Panc1 (cell line): ENCODE results near the gene MRPL20. TPM values are rescaled to one million over a fixed set of nuclear protein-coding genes. Genes with fewer than 3 reads are reported as not detected.
"Not testable (repeated sequence)": the region's sequence is repeated elsewhere in the genome, so short reads cannot be mapped to it uniquely, and the experiment has no call there.

ENCODE experiments used
- ATAC-seq: fragments of 200-7000 bp; cut with Tn5 transposase; 2 replicates; pipeline ENCODE4 v1.9.1; 2020; ENCODE audit warnings: mild to moderate bottlenecking, moderate library complexity
- BruUV-seq: library from RNA; stranded (reverse); fragments of 400-500 nt; replicated peaks from 2 replicates; lab custom pipeline; 2021; lab: Mats Ljungman, UMichigan
- CTCF ChIA-PET: fragments of 300-600 bp; sonication (Branson Sonifier 250); formaldehyde crosslinking; loops from one replicate; lab custom pipeline; 2022; ENCODE audit warnings: antibody characterized with exemption; lab: Charles Lee
- POLR2A ChIA-PET: fragments of 300-600 bp; sonication (Branson Sonifier 250); formaldehyde crosslinking; loops from one replicate; lab custom pipeline; 2022; ENCODE audit warnings: antibody characterized with exemption; lab: Charles Lee
- DNase-seq: peaks from one replicate; pipeline ENCODE4 v3.0.0-alpha.2; 2010; ENCODE audit warnings: low read depth, low spot score
- H3K27ac ChIP-seq: 2 replicates; pipeline ENCODE4 v1.5.1; 2011; ENCODE audit warnings: mild to moderate bottlenecking, low read length, inconsistent platforms
- H3K27me3 ChIP-seq: fragments of 200-500 bp; sonication (Bioruptor generic); 2 replicates; pipeline ENCODE4 v1.6.0; 2014; ENCODE audit warnings: low read length, inconsistent platforms; ENCODE audit not compliant: control insufficient read depth, insufficient read depth
- H3K36me3 ChIP-seq: fragments of 200-500 bp; sonication (Bioruptor generic); 2 replicates; pipeline ENCODE4 v1.5.1; 2014; ENCODE audit warnings: inconsistent platforms, mild to moderate bottlenecking, low read length, moderate library complexity; ENCODE audit not compliant: control insufficient read depth, insufficient read depth
- H3K4me1 ChIP-seq: 2 replicates; pipeline ENCODE4 v1.5.1; 2011; ENCODE audit warnings: inconsistent platforms, mild to moderate bottlenecking, low read length, moderate library complexity; ENCODE audit not compliant: control insufficient read depth, insufficient read depth
- H3K4me3 ChIP-seq, 2 experiments: 2 replicates each; pipeline ENCODE4 v1.5.1; 2011 to 2012; ENCODE audit warnings: low read depth in 2 of 2, low read length in 2 of 2, mild to moderate bottlenecking in 2 of 2, inconsistent platforms in 1 of 2, moderate library complexity in 1 of 2
- H3K9me3 ChIP-seq: fragments of 200-500 bp; sonication (Bioruptor generic); 2 replicates; pipeline ENCODE4 v1.5.1; 2014; ENCODE audit warnings: low read depth, mild to moderate bottlenecking, inconsistent platforms, low read length, moderate library complexity; ENCODE audit not compliant: control insufficient read depth, insufficient read depth
- CTCF ChIP-seq: fragments of 450-650 bp; IDR thresholded peaks from 2 replicates; pipeline ENCODE4 v1.5.1; 2017; ENCODE audit warnings: mild to moderate bottlenecking
- POLR2AphosphoS5 ChIP-seq: IDR thresholded peaks from 2 replicates; pipeline ENCODE4 v1.6.1; 2012; ENCODE audit warnings: mild to moderate bottlenecking, low read depth, low read length, moderate library complexity
- SIN3A ChIP-seq: IDR thresholded peaks from 2 replicates; pipeline ENCODE4 v1.6.1; 2012; ENCODE audit warnings: low read depth, mild to moderate bottlenecking, low read length, moderate library complexity, borderline replicate concordance; ENCODE audit not compliant: insufficient read depth
- TCF7L2 ChIP-seq: IDR thresholded peaks from 2 replicates; pipeline ENCODE4 v1.6.1; 2011; ENCODE audit warnings: mild to moderate bottlenecking, low read depth, low read length, inconsistent platforms
- in situ Hi-C: cut with HindIII; loops from 2 replicates; pipeline ENCODE4 v1.10.0; 2016; ENCODE audit warnings: low sequenced_read_pairs, low pct_unique_long_range_greater_than_20kb
- intact Hi-C: fragments of 100-400 bp; cut with micrococcal nuclease; formaldehyde crosslinking; loops from one replicate; pipeline ENCODE4 v1.10.0; 2022; ENCODE audit not compliant: unreplicated experiment
- total RNA-seq: library from RNA; stranded (reverse); gene quantifications from one replicate; pipeline ENCODE4 v1.2.1, GENCODE V29; 2021; ENCODE audit not compliant: unreplicated experiment
- TF ChIP-seq, protein P1 (sequence below), 2 experiments: IDR thresholded peaks; 2 replicates each; pipeline ENCODE4 v1.6.1; 2011 to 2012; ENCODE audit warnings: low read depth in 2 of 2, control low read depth in 1 of 2, low read length in 1 of 2, mild to moderate bottlenecking in 1 of 2, moderate library complexity in 1 of 2; ENCODE audit not compliant: insufficient read depth in 1 of 2

The MRPL20 gene
- total RNA-seq, 1 experiment from 2014 or later: 196 TPM

GRCh38 chr1:1411626-1412025 is 4.5 kb upstream of the MRPL20 start:
- ATAC-seq: no peak
- ChIA-PET CTCF (no interaction called here), POLR2A (no interaction called here)
- intact Hi-C loops (no loop called here), in situ Hi-C loops (no loop called here)
- no peak for DNase-seq
- no peak overlapping the region for H3K27ac ChIP-seq
- H3K4me3 ChIP-seq: no peak overlapping the region
- H3K4me1 ChIP-seq: peaks cover 5% of the 10 kb centered on the region; the same call in 1 of the 2 replicates
- TF ChIP-seq SIN3A (no peak), POLR2AphosphoS5 (peak; percentile 59; the same call in 1 of the 2 replicates)
- H3K36me3 ChIP-seq: peaks cover 1% of the 10 kb centered on the region; the same call in 1 of the 2 replicates
- H3K9me3 ChIP-seq: no peaks in the 10 kb centered on the region
- BruUV-seq: no TSS peak
- no peaks in the 10 kb centered on the region for H3K27me3 ChIP-seq

GRCh38 chr1:1410238-1410637 is 3.1 kb upstream of the MRPL20 start:
- H3K9me3 ChIP-seq, POLR2A ChIA-PET, CTCF ChIA-PET, H3K36me3 ChIP-seq, DNase-seq, ATAC-seq, BruUV-seq, H3K27ac ChIP-seq, in situ Hi-C loops, H3K27me3 ChIP-seq, intact Hi-C loops, H3K4me3 ChIP-seq: not testable (repeated sequence)
- H3K4me1 ChIP-seq: peaks cover 15% of the 10 kb centered on the region

DNA sequence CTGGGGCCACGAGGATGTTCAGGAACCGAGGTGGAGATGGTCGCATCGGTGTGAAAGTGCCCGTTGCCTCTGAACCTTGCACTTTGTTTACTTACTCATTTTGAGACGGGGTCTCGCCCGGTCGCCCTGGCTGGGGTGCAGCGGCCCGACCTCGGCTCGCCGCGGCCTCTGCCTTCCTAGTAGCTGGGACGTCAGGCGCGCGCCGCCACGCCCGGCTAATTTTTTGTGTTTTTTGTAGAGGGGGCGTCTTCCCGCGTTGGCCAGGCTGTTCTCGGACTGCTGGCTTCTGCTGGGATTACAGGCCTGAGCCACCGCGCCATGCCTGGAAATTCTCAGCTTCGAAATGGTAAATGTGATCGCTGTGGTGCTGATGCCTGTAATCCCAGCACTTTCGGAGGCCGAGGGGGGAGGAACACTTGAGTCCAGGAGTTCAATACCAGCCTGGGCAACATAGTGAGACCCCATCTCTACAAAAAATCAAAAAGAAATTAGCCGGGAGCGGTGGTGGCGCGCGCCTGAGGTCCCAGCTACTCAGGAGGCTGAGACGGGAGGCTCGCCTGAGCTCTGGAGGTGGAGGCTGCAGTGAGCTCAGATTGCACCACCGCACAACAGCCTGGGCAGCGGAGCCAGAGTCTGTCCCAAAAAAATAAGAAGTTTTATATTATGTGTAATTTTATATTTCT is 684 bp upstream of the MRPL20 start:
- ChIA-PET POLR2A (interaction anchor here (0.5 to 1.0 kb wide), 2 partner anchors 24 to 91 kb away, joined by 3 to 8 read pairs; no protein-coding TSS in a partner anchor), CTCF (no interaction called here)
- no peaks in the 10 kb centered on the region for H3K27me3 ChIP-seq
- H3K4me3 ChIP-seq: peak overlapping the region; percentile 81 to 88
- no TSS peak for BruUV-seq
- DNase-seq (no peak), ATAC-seq (peak; percentile 27)
- peak; percentile 23; the same call in 1 of the 2 replicates for TF ChIP-seq POLR2AphosphoS5
- TF ChIP-seq, protein P1, sequence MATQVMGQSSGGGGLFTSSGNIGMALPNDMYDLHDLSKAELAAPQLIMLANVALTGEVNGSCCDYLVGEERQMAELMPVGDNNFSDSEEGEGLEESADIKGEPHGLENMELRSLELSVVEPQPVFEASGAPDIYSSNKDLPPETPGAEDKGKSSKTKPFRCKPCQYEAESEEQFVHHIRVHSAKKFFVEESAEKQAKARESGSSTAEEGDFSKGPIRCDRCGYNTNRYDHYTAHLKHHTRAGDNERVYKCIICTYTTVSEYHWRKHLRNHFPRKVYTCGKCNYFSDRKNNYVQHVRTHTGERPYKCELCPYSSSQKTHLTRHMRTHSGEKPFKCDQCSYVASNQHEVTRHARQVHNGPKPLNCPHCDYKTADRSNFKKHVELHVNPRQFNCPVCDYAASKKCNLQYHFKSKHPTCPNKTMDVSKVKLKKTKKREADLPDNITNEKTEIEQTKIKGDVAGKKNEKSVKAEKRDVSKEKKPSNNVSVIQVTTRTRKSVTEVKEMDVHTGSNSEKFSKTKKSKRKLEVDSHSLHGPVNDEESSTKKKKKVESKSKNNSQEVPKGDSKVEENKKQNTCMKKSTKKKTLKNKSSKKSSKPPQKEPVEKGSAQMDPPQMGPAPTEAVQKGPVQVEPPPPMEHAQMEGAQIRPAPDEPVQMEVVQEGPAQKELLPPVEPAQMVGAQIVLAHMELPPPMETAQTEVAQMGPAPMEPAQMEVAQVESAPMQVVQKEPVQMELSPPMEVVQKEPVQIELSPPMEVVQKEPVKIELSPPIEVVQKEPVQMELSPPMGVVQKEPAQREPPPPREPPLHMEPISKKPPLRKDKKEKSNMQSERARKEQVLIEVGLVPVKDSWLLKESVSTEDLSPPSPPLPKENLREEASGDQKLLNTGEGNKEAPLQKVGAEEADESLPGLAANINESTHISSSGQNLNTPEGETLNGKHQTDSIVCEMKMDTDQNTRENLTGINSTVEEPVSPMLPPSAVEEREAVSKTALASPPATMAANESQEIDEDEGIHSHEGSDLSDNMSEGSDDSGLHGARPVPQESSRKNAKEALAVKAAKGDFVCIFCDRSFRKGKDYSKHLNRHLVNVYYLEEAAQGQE (IDR thresholded peaks at IDR 0.05; ENCODE audit: insufficient read depth in 1 of 2, low read depth in 2 of 2, low read length in 1 of 2): no peak
- TF ChIP-seq SIN3A: no peak
- no peak for TF ChIP-seq TCF7L2
- TF ChIP-seq CTCF: no peak
- peaks cover 8% of the 10 kb centered on the region for H3K36me3 ChIP-seq
- no peaks in the 10 kb centered on the region for H3K9me3 ChIP-seq
- H3K27ac ChIP-seq: peak overlapping the region; percentile 96
- intact Hi-C loops (no loop called here), in situ Hi-C loops (no loop called here)
- H3K4me1 ChIP-seq: peaks cover 28% of the 10 kb centered on the region
